Stimulated activated CD8-positive, alpha-beta memory T cell treated with anti-CD3 and anti-CD28 coated beads, Interleukin-7, amount 100 ng/mL, for 4 hours (primary cell): ENCODE measurements around the gene VANGL1.

ENCODE experiments used
- DNase-seq, 2 donors: peaks; one replicate each; pipeline ENCODE4 v3.0.0-alpha.2; 2020; ENCODE audit warnings: low read depth in 2 of 2

The VANGL1 gene

DNA sequence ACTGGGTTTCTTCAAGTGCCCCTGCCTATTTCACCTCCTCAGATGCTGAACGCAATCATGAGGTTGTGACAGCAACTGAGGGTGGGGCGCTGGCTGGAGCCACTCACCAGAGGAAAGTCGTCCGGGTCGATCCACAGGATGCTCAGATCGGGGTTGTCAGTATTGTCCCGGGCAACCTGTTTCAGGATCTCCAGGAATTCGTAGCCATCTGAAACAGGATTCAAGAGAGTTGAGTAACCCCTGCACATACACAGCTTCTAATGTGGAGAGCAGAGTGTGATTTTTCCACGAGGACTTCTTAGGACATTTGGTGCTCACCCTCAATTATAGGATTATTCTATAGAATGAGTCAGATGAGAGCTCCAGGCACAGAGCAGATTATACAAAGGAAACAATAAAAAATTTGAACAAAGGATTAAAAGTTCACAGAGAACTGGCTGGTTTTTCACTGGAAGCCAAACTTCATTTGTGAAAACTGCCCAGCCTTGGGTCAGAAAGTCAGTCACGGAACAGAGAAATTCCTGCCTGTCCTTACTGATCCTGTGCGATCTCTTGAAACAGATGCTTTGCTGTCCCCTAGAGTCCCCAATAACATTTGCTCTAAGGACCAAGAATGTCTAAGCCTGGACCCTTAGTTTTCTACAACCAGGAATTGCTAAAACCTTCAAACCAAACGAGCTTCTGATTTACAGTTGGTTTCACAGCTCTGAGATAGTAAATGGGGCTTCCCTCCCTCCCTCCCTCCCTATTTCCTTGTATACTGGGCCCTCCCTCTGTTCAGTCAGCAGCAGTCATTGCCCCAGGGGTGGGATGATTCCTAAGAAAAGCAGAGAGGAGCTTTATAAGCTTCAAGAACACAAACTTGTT is 63.5 kb downstream of the VANGL1 start:
- DNase-seq, result no peak

GRCh38 chr1:115705963-115706362 is 64.2 kb downstream of the VANGL1 start:
- DNase-seq, result no peak

DNA sequence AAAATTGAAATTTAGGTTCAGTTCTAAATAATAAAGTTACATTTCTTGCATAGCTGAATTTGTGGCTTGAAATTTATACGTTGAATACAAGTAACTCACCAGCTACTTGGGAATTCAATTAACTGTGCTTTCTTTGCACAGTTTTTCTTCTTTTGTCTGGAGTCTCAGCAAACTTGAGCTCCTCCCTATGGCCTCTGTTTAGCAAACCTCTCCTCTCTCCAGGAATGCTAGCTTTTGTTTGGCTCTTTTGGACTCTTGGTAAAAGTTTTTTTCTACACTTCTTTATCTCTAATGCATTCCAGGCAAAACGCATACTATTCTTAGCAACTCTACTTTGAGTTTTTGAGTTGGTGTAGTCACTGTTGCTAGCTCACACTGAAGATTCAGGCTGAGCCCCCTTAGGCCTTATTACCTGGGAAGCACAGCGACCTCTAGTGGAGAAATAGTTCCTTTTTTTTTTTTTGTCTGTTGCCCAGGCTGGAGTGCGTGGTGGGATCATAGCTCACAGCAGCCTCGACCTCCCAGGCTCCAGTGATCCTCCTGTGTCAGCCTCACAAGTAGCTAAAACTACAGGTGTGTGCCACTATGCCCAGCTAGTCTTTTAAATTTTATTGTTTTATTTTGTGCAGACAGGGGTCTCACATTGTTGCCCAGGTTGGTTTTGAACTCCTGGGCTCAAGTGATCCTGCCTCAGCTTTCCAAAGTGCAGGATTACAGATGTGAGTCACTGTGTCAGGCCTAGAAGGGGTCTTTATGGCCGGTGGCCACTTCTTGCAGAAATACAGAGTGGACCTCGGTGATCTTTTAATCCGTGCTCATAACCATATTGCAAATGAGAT is 65.0 kb downstream of the VANGL1 start:
- DNase-seq, result no peak

DNA sequence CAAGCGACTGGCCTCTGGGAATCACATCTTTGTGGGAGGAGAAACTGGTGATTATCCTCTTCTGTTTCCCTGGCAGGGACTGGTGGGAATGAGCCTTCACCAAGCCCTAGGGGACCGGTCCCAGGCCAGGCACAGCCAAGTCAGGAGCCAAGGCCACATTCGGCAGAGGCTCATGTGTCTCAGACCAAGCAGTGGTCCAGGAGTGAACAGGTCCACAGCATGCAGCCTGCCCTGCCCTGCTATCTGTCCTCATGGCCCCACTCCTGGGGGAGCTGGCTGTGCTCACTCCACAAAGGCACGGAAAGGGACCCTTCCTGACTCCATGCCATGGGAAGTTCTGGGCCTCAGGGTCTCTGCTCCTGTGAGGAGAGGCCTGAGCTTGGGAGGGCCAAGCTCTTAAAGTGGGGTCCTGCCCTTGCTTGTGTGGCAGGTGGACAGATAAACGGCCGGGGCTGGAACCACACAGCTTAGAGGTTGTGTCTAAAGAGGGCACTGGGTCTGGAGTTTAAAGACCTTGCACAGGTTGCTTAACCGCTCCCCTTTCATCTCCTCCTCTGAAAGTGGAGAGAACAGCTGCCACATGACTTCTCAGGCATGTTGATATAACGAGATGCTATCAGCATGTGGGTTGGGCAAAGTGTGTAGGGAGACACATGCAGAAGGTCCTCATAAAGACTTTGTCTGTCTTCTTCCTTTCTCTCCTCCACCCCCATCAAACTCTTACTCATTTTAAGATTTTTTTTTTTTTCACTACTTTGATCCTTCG is 69.3 kb downstream of the VANGL1 start:
- DNase-seq, result no peak

- DNase-seq, result no peak
Observed at GRCh38 chr1:115712911-115713609, 71.3 kb downstream of the VANGL1 start.

DNA sequence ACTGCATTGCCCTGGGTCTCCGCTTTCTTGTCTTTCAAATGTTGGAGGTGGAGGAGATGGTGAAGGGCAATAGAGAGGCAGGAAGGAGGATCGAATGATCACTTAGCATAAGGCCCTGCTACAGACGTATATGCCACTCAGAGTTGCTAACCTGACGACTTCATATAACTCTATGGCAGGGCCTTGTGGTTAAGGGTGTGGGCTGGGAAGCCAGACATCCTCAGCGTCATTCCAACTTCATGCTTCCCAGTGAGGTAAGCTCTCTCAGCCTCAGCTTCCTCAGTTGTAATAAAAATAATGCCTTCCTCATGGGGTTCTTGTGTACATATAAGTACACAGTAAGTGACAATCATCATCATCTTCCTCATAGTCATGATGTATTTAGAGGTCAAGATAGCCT is 72.1 kb downstream of the VANGL1 start:
- no peak for DNase-seq

- DNase-seq, result no peak
Observed at GRCh38 chr1:115714572-115715141, 72.9 kb downstream of the VANGL1 start.

DNA sequence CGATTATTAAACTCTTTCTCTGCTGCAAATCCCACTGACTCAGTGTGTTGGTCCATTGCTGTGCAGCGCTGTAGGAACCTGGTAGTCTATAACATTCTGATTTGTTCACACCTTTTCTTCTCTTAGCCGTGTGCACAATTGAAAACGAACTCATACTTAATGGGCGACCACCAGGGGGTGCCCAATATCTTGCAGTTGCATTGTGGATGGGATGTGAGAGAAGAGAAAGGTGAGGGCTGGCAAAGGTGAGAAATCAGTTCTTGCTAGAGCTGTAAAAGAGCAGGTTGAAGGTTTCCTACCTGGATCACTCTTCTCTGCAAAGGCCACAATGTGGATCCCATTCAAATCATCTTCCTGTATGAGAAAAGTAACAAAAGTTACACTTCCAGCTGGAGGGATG is 75.8 kb downstream of the VANGL1 start:
- no peak for DNase-seq

DNA sequence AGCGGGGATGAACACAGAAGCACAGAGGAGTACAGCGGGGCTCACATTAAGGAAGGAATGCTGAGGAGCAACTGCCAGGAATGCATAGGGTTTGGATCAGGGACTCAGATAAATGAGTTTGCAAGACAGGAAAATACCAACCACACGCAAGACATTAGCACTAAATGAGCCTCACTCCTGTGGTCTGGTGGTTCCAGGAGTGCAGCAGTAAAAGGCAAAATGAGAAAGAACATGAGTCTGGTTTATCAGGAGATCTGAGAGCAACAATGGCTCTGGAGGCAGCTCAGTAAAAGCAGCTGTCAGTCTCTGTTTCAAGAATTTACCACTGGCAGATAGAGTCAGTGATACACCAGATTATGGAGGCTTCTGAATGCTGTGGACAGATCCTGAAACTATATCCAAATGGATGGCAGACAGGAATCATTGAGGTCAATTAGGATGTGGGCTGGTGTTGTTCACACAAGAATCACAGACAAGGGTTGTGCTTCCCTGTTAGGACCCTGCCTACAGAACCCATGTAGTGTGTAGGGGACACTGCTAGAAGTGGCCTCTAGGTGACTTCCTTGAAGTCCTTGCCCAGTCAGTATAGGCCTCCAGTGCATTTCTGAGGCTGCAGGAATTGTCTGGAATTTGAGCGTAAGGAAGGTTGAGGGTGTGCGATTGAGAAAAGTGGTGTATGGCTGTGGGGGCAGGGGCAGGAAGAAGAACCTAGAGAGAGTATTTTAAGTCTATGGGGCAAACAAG is 76.4 kb downstream of the VANGL1 start:
- no peak for DNase-seq

DNA sequence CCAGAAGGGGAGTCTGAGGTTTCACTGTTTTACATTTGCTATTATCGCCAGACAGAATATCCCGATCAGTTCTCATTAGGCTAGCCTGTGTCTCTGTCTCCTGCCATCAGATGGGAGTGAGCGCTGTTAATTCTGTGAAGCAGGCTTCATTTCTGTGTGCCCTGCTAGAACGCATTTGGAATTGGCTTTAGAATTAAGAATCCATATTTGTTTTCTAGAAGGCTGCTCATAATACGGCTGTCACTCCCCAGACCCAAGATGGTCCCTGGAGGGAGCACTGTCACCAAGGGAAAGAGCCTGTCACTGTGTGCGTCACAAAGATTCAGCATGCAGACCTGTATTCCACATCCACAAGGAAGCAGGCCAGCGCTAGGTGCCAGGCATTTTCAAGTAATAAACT is 77.5 kb downstream of the VANGL1 start:
- DNase-seq, result no peak

- no peak for DNase-seq
Observed at GRCh38 chr1:115722221-115722620, 80.5 kb downstream of the VANGL1 start.

DNA sequence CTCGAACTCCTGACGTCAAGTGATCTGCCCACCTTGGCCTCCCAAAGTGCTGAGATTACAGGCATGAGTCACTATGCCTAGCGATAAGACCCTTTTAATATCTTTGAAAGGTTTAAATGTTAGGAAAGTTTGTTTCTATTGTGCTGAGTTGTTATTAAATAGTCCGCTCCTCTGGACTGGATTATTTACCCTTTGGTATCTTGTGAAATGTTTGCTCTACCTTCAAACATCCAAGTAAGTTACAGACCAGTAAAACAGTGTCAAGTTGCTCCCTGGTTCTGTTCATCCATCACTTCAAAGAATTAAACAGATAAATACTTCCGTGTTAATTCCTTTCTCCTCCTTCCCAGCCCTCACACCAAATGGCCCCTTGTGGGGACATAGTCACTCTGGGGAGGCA is 82.0 kb downstream of the VANGL1 start:
- DNase-seq, result no peak

DNA sequence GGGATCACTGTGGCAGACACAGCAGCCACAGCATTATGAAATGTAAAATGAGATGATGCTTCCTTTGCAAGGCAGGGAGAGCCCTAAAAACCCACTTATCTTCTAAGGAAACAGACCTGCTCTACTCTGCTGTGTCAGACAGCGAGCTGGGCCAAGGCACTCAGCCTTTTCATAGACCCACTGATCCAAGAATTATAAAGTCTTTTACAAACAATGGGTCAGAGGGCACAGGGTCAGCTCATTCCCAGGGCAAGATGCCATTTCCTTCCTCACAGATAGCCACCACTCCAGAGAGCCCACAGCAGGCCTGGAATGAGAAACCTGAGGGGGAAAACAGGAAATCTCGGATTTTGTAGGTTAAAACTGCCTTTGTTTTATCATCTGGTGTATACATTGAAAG is 83.8 kb downstream of the VANGL1 start:
- no peak for DNase-seq

DNA sequence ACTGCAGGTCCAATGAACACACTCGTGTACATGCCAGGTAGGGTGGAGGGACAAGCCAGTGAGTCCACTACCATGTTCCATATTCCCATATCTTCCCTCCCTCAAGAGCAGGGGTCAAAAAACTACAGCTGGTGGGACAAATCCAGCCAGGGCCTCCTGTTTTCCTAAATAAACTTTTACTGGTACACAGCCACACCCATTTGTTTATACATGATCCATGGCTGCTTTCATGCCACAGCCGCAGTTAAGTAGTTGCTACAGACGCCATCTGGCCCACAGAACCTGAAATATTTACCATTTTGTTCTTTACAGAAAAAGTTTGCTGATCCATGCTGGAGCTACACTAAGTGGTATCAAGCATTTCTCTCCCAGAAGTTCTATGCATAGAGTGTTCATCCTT is 84.4 kb downstream of the VANGL1 start:
- no peak for DNase-seq

- no peak for DNase-seq
Observed at GRCh38 chr1:115726570-115726969, 84.8 kb downstream of the VANGL1 start.

DNA sequence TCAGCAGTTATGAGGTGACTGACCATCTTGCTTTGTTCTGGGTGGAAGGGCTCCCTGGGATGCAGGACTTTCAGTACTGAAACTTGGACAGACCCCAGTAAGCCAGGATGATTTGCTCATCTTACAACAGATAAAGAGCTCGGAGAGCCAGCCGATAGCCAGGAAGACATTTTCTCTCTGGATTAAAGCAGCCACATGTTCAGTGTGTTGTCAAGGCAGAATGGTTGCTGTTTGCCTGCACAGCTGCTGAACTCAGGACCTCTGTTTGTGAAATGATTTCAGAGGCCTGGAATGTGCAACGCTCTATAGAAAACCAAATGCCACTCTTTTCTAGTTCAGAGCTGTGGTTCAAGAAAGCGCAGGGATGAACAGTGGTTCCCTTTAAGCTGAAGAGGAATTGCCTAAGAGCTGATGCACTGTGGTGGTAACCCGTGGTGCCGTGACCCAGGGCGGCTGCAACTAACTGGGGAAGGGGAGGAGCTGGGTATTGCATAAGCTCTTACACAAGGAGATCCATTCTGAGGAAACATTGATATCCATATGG is 86.0 kb downstream of the VANGL1 start:
- DNase-seq, result no peak

DNA sequence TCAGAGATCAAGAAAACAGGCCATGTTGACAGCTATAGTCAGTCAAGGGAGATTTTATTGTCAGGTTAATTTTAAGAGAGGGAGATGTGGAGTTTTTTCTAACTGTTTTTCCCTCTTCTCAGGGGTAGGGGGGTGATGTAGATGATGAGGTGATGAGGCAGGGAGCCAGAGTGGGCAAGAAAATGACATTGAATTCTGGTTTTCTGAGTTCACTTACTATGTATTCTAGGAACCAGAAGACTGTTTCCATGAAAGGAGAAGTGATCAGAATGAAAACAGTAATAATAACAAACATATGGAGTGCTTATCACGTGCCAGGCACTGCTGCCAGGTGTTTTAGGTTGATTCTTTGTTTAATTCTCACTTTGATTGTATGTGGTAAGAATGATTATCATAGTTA is 86.6 kb downstream of the VANGL1 start:
- no peak for DNase-seq

GRCh38 chr1:115729756-115730155 is 88.0 kb downstream of the VANGL1 start:
- no peak for DNase-seq

GRCh38 chr1:115732316-115732715 is 90.5 kb downstream of the VANGL1 start:
- no peak for DNase-seq

GRCh38 chr1:115740811-115741210 is 99.0 kb downstream of the VANGL1 start:
- DNase-seq, result no peak
